Measurements from ENCODE around the gene PRSS16. TPM values are rescaled to one million over a fixed set of nuclear protein-coding genes. Genes with fewer than 3 reads are reported as not detected.

The PRSS16 gene
- total RNA-seq, 3 donors from 2014 or later (not counting 1 experiment from before 2014, with no cell fraction given) = 2.0 TPM; not detected in 2

GRCh38 chr6:27254566-27254965 lies 7.1 kb downstream of the PRSS16 start:
- peaks cover 33 to 36% of the 10 kb centered on the region in 2 donors for H3K27me3 Mint-ChIP-seq (ENCODE audit: low read depth in 2 of 2)
- no peak overlapping the region for H3K27ac ChIP-seq (ENCODE audit: low read length)
- peaks cover 0 to 9% of the 10 kb centered on the region in 2 donors for H3K4me1 Mint-ChIP-seq
- no peak overlapping the region for H3K4me3 ChIP-seq (ENCODE audit: low read length)
- no peak overlapping the region for H3K27ac Mint-ChIP-seq
- H3K4me1 ChIP-seq (ENCODE audit: control insufficient read depth, insufficient read depth, low read length) = peaks cover 19% of the 10 kb centered on the region
- TF ChIP-seq CTCF (IDR thresholded peaks at IDR 0.05) = no peak
- H3K9me3 Mint-ChIP-seq = no peaks in the 10 kb centered on the region
- no peak for ATAC-seq
- intact Hi-C loops (cut with micrococcal nuclease) = no loop called here
- H3K27me3 ChIP-seq (ENCODE audit: control insufficient read depth, insufficient read depth, low read length) = peaks cover 20% of the 10 kb centered on the region
- 68% methylated on average over 3 of the region's 3 CpGs for WGBS (ENCODE audit: insufficient coverage)
- H3K36me3 Mint-ChIP-seq = no peaks in the 10 kb centered on the region
- peaks cover 2% of the 10 kb centered on the region for H3K9me3 ChIP-seq (ENCODE audit: control insufficient read depth, insufficient read depth, low read length)
- H3K36me3 ChIP-seq (ENCODE audit: control insufficient read depth, insufficient read depth, low read length) = no peaks in the 10 kb centered on the region
- DNase-seq = no peak
- no peak overlapping the region for H3K4me3 Mint-ChIP-seq

- Histone ChIP-seq H3K27ac (ENCODE audit: low read length) (no peak overlapping the region), H3K4me3 (ENCODE audit: low read length) (no peak overlapping the region), H3K27me3 (ENCODE audit: control insufficient read depth, insufficient read depth, low read length) (peaks cover 19% of the 10 kb centered on the region), H3K4me1 (ENCODE audit: control insufficient read depth, insufficient read depth, low read length) (peaks cover 14% of the 10 kb centered on the region), H3K36me3 (ENCODE audit: control insufficient read depth, insufficient read depth, low read length) (no peaks in the 10 kb centered on the region), H3K9me3 (ENCODE audit: control insufficient read depth, insufficient read depth, low read length) (peaks cover 2% of the 10 kb centered on the region)
- Mint-ChIP-seq H3K27me3 (ENCODE audit: low read depth in 2 of 2) (peaks cover 26 to 36% of the 10 kb centered on the region in 2 donors), H3K4me3 (no peak overlapping the region), H3K9me3 (no peaks in the 10 kb centered on the region), H3K27ac (no peak overlapping the region), H3K36me3 (no peaks in the 10 kb centered on the region), H3K4me1 (peaks cover 0 to 6% of the 10 kb centered on the region in 2 donors)
- TF ChIP-seq CTCF (IDR thresholded peaks at IDR 0.05) = no peak
- WGBS (ENCODE audit: insufficient coverage) = 92% methylated on average over 1 of the region's 1 CpG
- no peak for ATAC-seq
- no peak for DNase-seq
- intact Hi-C loops (cut with micrococcal nuclease) = no loop called here
These were observed 8.4 kb downstream of the PRSS16 start for GRCh38 chr6:27255866-27256265.

GRCh38 chr6:27260369-27260768 lies 12.9 kb downstream of the PRSS16 start:
- DNase-seq (no peak), ATAC-seq (no peak)
- Histone ChIP-seq H3K27me3 (ENCODE audit: control insufficient read depth, insufficient read depth, low read length) (peaks cover 19% of the 10 kb centered on the region), H3K4me1 (ENCODE audit: control insufficient read depth, insufficient read depth, low read length) (no peaks in the 10 kb centered on the region), H3K9me3 (ENCODE audit: control insufficient read depth, insufficient read depth, low read length) (peaks cover 2% of the 10 kb centered on the region), H3K4me3 (ENCODE audit: low read length) (no peak overlapping the region), H3K27ac (ENCODE audit: low read length) (no peak overlapping the region), H3K36me3 (ENCODE audit: control insufficient read depth, insufficient read depth, low read length) (no peaks in the 10 kb centered on the region)
- H3K9me3 Mint-ChIP-seq = no peaks in the 10 kb centered on the region
- no peak for TF ChIP-seq CTCF (IDR thresholded peaks at IDR 0.05)
- intact Hi-C loops (cut with micrococcal nuclease) = no loop called here
- WGBS (ENCODE audit: insufficient coverage) = 9% methylated on average over 21 of the region's 21 CpGs
- H3K36me3 Mint-ChIP-seq = no peaks in the 10 kb centered on the region
- H3K27me3 Mint-ChIP-seq (ENCODE audit: low read depth in 2 of 2) = peaks cover 23 to 49% of the 10 kb centered on the region in 2 donors
- H3K4me1 Mint-ChIP-seq = no peaks in the 10 kb centered on the region
- no peak overlapping the region for H3K27ac Mint-ChIP-seq
- H3K4me3 Mint-ChIP-seq = no peak overlapping the region

GRCh38 chr6:27260836-27261375 lies 13.4 kb downstream of the PRSS16 start:
- no peak overlapping the region for H3K27ac ChIP-seq (ENCODE audit: low read length)
- H3K4me1 Mint-ChIP-seq = no peaks in the 10 kb centered on the region
- WGBS (ENCODE audit: insufficient coverage) = 19% methylated on average over 28 of the region's 30 CpGs
- H3K4me3 ChIP-seq (ENCODE audit: low read length) = no peak overlapping the region
- no peaks in the 10 kb centered on the region for H3K36me3 ChIP-seq (ENCODE audit: control insufficient read depth, insufficient read depth, low read length)
- H3K9me3 Mint-ChIP-seq = no peaks in the 10 kb centered on the region
- no peak for TF ChIP-seq CTCF (IDR thresholded peaks at IDR 0.05)
- peaks cover 19% of the 10 kb centered on the region for H3K27me3 ChIP-seq (ENCODE audit: control insufficient read depth, insufficient read depth, low read length)
- ATAC-seq (no peak), DNase-seq (no peak)
- H3K36me3 Mint-ChIP-seq = no peaks in the 10 kb centered on the region
- peaks cover 2% of the 10 kb centered on the region for H3K9me3 ChIP-seq (ENCODE audit: control insufficient read depth, insufficient read depth, low read length)
- no peak overlapping the region for H3K27ac Mint-ChIP-seq
- H3K4me1 ChIP-seq (ENCODE audit: control insufficient read depth, insufficient read depth, low read length) = no peaks in the 10 kb centered on the region
- intact Hi-C loops (cut with micrococcal nuclease) = no loop called here
- H3K4me3 Mint-ChIP-seq = no peak overlapping the region
- peaks cover 19 to 45% of the 10 kb centered on the region in 2 donors for H3K27me3 Mint-ChIP-seq (ENCODE audit: low read depth in 2 of 2)
